HL-60 (cell line): ENCODE results near the gene TSG101.

Source experiments
- CTCF ChIP-seq: IDR thresholded peaks from one replicate; pipeline ENCODE4 v1.5.1; 2011; ENCODE audit warnings: low read length, control low read depth, inconsistent platforms; ENCODE audit not compliant: insufficient read depth
- GABPA ChIP-seq: IDR thresholded peaks from 2 replicates; pipeline ENCODE4 v1.6.1; 2012; ENCODE audit warnings: low read depth
- POLR2AphosphoS5 ChIP-seq: IDR thresholded peaks from 2 replicates; pipeline ENCODE4 v1.6.1; 2012; ENCODE audit warnings: low read depth
- REST ChIP-seq: IDR thresholded peaks from 2 replicates; pipeline ENCODE4 v1.6.1; 2012; ENCODE audit warnings: low read depth; ENCODE audit not compliant: insufficient replicate concordance
- SPI1 ChIP-seq: IDR thresholded peaks from 2 replicates; pipeline ENCODE4 v1.6.1; 2012; ENCODE audit warnings: low read depth, mild to moderate bottlenecking, borderline replicate concordance

- TF ChIP-seq CTCF (no peak), GABPA (no peak), POLR2AphosphoS5 (no peak), REST (no peak), SPI1 (no peak)
These were observed 36.5 kb upstream of the TSG101 start for GRCh38 chr11:18563090-18563730.
